ENCODE data around the gene SLC35G2. TPM values are rescaled to one million over a fixed set of nuclear protein-coding genes. Genes with fewer than 3 reads are reported as not detected.

Gene SLC35G2
- total and polyA plus RNA-seq, 2 of the 4 experiments (the other 2 are of a cell fraction) = 6.6 to 7.0 TPM

- TF ChIP-seq, protein P1, sequence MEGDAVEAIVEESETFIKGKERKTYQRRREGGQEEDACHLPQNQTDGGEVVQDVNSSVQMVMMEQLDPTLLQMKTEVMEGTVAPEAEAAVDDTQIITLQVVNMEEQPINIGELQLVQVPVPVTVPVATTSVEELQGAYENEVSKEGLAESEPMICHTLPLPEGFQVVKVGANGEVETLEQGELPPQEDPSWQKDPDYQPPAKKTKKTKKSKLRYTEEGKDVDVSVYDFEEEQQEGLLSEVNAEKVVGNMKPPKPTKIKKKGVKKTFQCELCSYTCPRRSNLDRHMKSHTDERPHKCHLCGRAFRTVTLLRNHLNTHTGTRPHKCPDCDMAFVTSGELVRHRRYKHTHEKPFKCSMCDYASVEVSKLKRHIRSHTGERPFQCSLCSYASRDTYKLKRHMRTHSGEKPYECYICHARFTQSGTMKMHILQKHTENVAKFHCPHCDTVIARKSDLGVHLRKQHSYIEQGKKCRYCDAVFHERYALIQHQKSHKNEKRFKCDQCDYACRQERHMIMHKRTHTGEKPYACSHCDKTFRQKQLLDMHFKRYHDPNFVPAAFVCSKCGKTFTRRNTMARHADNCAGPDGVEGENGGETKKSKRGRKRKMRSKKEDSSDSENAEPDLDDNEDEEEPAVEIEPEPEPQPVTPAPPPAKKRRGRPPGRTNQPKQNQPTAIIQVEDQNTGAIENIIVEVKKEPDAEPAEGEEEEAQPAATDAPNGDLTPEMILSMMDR (conservative IDR thresholded peaks at IDR 0.05; ENCODE audit: low read depth, low read length) = no peak
- no peak for TF ChIP-seq CHD1 (IDR thresholded peaks at IDR 0.05; ENCODE audit: low read depth, low read length)
- TF ChIP-seq USF2 (IDR thresholded peaks at IDR 0.05; ENCODE audit: low read depth, low read length) = no peak
These were observed 12.5 kb downstream of the SLC35G2 start (continued) for GRCh38 chr3:136831461-136831860.

Measured in IMR-90 (cell line).